Measurements from ENCODE around the gene PTAR1. TPM values are rescaled to one million over a fixed set of nuclear protein-coding genes. Genes with fewer than 3 reads are reported as not detected.

Gene PTAR1
- polyA plus RNA-seq, 2 of the 4 experiments (the other 2 are of a cell fraction) = 16.6 to 32.4 TPM

GRCh38 chr9:69743930-69744329 lies 15.9 kb downstream of the PTAR1 start:
- ChIA-PET CTCF (interaction anchor here (0.7 to 1.7 kb wide), 2 partner anchors 14 to 412 kb away, joined by 3 to 5 read pairs; no protein-coding TSS in a partner anchor), POLR2A (no interaction called here)
- no peak for DNase-seq (ENCODE audit: low read depth in 1 of 2, low spot score in 1 of 2)
- no peak overlapping the region for H3K27ac ChIP-seq
- H3K4me2 ChIP-seq = no peak overlapping the region
- ATAC-seq = no peak
- TF ChIP-seq FOSL2 (IDR thresholded peaks at IDR 0.05) = no peak
- TF ChIP-seq FOSL2 (CRISPR knock-in tag; IDR thresholded peaks at IDR 0.05) = no peak
- TF ChIP-seq MYC (IDR thresholded peaks at IDR 0.05; ENCODE audit: borderline replicate concordance, low read length) = no peak
- TF ChIP-seq RAD21 (conservative IDR thresholded peaks at IDR 0.05 in 1 of 2, IDR thresholded peaks at IDR 0.05 in 1 of 2) = no peak
- no peak for TF ChIP-seq MAFK (IDR thresholded peaks at IDR 0.05; ENCODE audit: partially characterized antibody)
- no peak for FAIRE-seq
- no peaks in the 10 kb centered on the region for H3K9me3 ChIP-seq
- WGBS (ENCODE audit: missing lambda C conversion rate) = 94% methylated on average over 5 of the region's 5 CpGs
- peaks cover 33% of the 10 kb centered on the region for H3K4me1 ChIP-seq
- no peak overlapping the region for H3K4me3 ChIP-seq

- POLR2A ChIA-PET = no interaction called here
- H3K9me3 ChIP-seq = no peaks in the 10 kb centered on the region
- no peak for ATAC-seq
- DNase-seq (ENCODE audit: low read depth in 1 of 2, low spot score in 1 of 2) = no peak
- peaks cover 4% of the 10 kb centered on the region; the same call in 2 of the 3 replicates for H3K4me1 ChIP-seq
- H3K4me2 ChIP-seq = no peak overlapping the region
- FAIRE-seq = no peak
- H3K4me3 ChIP-seq = no peak overlapping the region
- H3K27ac ChIP-seq = no peak overlapping the region
- no peak for TF ChIP-seq NR3C1 (IDR thresholded peaks at IDR 0.05)
- TF ChIP-seq ZNF302 (CRISPR knock-in tag; IDR thresholded peaks at IDR 0.05) = no peak
- TF ChIP-seq RCOR1 (IDR thresholded peaks at IDR 0.05; ENCODE audit: low read depth, low read length) = no peak
- no peak for TF ChIP-seq NPAS2 (CRISPR knock-in tag; IDR thresholded peaks at IDR 0.05; ENCODE audit: borderline replicate concordance)
- TF ChIP-seq FOSL2 (IDR thresholded peaks at IDR 0.05) = no peak
- TF ChIP-seq FOSL2 (CRISPR knock-in tag; IDR thresholded peaks at IDR 0.05) = no peak
- TF ChIP-seq, protein P1, sequence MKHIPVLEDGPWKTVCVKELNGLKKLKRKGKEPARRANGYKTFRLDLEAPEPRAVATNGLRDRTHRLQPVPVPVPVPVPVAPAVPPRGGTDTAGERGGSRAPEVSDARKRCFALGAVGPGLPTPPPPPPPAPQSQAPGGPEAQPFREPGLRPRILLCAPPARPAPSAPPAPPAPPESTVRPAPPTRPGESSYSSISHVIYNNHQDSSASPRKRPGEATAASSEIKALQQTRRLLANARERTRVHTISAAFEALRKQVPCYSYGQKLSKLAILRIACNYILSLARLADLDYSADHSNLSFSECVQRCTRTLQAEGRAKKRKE (CRISPR knock-in tag; IDR thresholded peaks at IDR 0.05; ENCODE audit: low read depth) = no peak
- no peak for TF ChIP-seq MAFK (IDR thresholded peaks at IDR 0.05; ENCODE audit: partially characterized antibody)
- TF ChIP-seq CBX2 (IDR thresholded peaks at IDR 0.05; ENCODE audit: borderline replicate concordance, low read depth) = no peak
- no peak for TF ChIP-seq ESRRA (IDR thresholded peaks at IDR 0.05; ENCODE audit: borderline replicate concordance, low read length)
- TF ChIP-seq RARB (CRISPR knock-in tag; IDR thresholded peaks at IDR 0.05) = no peak
- no peak for TF ChIP-seq MAZ (IDR thresholded peaks at IDR 0.05; ENCODE audit: borderline replicate concordance, low read depth, low read length)
- no peak for TF ChIP-seq REST (IDR thresholded peaks at IDR 0.05)
- no peak for TF ChIP-seq JUN (IDR thresholded peaks at IDR 0.05)
- TF ChIP-seq POLR2AphosphoS2 (conservative IDR thresholded peaks at IDR 0.05; ENCODE audit: low read length) = no peak
- TF ChIP-seq HOXB5 (CRISPR knock-in tag; IDR thresholded peaks at IDR 0.05) = no peak
- TF ChIP-seq KDM1A (IDR thresholded peaks at IDR 0.05; ENCODE audit: low read depth) = no peak
- TF ChIP-seq POLR2A (IDR thresholded peaks at IDR 0.05; ENCODE audit: low read length) = no peak
- CTCF ChIA-PET = no interaction called here
- WGBS (ENCODE audit: missing lambda C conversion rate) = 95% methylated on average over 2 of the region's 2 CpGs
Measured at GRCh38 chr9:69740872-69741505, 18.8 kb downstream of the PTAR1 start.

Measured in A549 (cell line).